Posterior vena cava (tissue), 2 donors: ENCODE measurements around the gene POLG. TPM values are rescaled to one million over a fixed set of nuclear protein-coding genes. Genes with fewer than 3 reads are reported as not detected.

Experiments
- DNase-seq: peaks from one replicate; pipeline ENCODE4 v3.0.0-alpha.2; 2020; ENCODE audit warnings: low spot score
- intact Hi-C, 2 donors: fragments of 100-400 bp; cut with DNase I; formaldehyde crosslinking; loops; one replicate each; pipeline versions ENCODE4 v1.14.1 to v1.14.2; 2022 to 2023
- total RNA-seq, 2 donors: library from RNA; stranded (reverse); fragmentation: NEBNext Ultra II Directional; extraction: Animal tissue kit (Norgen Biotek cat#: 25700); gene quantifications; one replicate each; pipeline ENCODE4 v1.2.1, GENCODE V29; 2021
- donor health status: DM: yes; HTN: yes; CAD: no.
- donor health status: DM: yes; HTN: yes; CAD: no.

The POLG gene
- total RNA-seq, 2 donors from 2014 or later: 45.6 to 47.9 TPM

DNA sequence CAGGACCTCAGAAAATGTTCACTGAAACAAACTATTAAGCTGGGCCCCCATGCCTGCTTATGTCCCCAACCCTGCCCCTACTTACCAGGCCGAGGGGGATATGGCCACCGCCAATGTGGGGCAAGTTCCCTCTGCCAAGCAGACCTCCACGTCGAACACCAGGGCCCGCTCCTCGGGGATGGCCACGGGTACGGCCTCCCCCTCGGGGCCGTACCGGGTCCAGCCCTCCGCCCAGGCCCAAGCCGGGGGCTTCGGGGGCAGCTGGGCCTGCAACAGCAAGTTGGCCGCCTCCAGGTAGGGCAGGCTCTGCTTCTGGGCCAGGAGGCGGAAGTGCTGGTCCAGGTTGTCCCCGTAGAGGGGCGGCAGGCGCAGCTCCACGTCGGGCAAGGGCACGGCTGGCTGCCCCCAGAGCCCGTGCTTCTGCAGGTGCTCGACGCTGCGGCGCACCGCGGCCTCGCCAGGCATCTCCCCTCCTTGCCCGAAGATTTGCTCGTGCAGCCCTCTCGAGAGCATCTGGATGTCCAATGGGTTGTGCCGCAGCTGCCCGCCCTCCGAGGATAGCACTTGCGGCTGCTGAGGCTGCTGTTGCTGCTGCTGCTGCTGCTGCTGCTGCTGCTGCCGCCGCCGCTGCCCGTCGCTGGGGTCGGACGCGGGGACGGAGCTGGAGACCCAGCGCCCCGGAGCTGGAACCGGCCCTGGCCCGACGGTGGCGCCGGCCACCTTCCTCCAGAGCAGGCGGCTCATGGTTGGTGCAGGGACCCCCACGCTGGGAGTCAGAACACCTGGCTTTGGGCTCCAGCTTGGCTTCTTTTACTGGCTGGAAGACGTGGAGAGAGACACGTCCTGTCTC is 1.4 kb downstream of the POLG start:
- intact Hi-C loops: no loop called here
- peak; percentile 74 for DNase-seq

- no peak for DNase-seq
- intact Hi-C loops: no loop called here
Observed at GRCh38 chr15:89332446-89332845, 2.2 kb downstream of the POLG start.

DNA sequence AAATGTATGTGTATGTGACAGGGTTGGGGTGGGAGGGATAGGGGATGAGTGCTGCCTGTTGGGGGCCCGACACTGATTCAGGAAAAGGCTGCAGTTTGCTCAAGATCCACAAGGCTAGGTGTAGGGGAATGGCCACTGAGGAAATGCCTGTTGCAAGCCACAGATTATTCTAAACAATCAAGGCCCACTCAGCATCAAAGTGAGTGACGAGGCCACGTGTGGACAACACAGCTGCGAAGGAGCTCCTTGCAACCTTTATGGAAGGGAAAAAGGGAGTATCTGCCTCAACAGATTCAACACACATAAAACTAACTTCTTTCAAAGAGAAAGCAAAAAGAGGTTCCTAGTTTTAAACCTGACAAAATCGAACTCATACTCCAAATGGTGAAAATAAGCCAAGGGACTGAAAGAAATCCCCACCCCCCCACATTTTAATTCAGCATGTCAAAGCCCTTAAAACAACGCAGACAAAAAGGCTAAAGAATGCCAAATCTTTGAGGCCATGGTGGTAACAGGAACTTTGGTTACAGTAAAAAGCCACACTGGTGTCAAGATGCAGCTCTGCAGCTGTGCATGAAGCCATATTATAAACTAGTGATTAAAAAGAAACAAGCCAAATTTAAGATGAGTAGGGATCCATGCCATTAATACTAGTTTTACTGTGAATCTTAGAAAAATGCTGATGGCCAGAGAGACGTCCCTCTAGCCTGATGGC is 3.6 kb downstream of the POLG start:
- DNase-seq: no peak
- intact Hi-C loops: no loop called here

DNA sequence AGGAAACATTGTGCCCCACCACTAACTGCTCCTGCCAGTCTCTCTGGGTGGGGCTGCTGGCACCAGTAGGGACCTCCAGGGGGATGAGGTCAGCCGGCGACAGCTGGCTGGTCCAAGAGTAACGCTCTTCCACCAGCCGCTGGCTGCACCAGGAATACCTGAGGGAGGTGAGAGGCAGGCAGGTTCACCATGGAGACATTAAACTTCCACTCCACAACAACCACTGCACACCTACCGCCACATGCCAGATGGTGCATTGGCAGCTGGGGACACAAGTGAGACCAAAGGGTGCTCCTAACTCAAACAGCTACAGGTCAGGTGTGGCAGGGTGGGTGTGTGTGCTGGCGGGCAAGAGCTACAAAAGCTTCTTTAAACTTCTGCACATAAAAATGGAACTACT is 4.5 kb downstream of the POLG start:
- DNase-seq: peak; percentile 52
- intact Hi-C loops: no loop called here

DNA sequence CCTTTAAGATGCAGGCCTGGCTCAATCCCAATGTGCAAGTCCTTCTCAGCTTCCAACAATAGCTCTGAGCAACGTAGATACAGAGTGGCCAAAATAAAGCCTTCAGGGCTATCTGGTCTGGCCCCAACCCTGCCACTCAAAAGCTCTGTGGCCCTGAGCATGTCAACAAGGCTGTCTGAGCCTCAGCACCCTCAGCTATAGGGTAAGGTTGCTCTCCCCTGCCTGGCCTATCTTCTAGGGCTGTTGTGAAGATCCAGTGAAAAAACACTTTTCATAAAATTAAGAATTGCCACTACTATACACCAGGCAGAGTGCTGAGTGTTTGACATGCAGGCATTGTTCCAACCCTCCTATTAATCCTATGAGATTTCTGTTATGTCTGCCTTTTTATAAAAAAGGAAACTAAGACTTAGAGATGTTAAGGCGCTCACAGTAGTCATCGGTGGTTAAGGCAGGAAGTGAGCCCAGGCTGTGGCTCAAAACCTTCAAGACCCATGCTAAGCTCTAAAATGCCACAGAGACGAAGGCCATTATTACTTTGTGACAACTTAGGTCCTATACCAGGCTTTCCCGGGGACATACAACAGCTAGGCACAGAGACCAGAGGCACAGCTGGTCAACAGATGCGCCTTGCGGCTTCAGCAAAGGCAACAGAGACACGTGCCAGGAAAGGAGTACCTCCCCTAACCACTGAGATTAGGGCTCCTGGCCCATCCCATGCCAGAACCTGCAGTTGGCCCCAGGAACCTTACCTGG is 5.1 kb downstream of the POLG start:
- DNase-seq: peak; percentile 41
- intact Hi-C loops: no loop called here

DNA sequence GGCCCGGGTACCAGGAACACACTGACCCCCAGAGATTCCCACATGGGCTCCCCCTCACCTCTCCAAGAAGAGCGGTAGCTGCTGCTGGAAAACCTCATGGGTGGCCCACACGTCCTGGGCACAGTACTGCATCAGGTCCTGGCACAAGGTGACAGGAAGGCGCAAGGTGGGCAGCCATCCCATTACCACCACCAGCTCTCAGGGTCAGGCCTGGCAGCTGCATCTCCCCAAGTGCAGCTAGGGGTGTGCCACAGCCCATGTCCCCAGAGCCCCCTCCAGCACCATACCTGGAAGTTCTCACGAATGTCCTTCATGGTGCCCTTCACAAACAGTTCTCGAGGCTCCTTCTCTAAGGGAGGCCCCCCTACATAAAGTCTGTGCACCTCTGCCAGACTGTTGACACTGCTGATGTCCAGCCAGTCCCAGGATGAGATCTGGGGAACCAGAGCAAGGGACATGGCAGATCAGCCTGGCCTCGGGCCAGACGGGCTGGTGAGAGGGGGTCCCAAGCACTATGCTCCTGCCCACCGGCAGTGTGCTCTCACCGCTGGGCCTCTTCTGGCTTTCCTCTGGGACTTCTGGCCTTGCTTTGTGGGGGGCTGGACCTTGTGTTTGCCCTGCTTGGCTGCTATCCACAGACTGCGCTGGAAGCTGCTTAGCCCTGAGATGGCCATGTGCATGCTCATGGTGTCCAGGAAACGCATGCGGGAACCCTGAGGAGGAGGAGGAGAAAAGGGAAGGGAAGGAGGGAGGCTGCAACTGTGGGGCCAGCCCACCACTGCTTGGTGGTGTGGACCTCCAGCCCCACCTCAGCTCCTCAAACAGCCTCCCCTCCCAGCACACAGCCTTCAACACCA is 6.0 kb downstream of the POLG start:
- intact Hi-C loops: no loop called here
- DNase-seq: no peak

DNA sequence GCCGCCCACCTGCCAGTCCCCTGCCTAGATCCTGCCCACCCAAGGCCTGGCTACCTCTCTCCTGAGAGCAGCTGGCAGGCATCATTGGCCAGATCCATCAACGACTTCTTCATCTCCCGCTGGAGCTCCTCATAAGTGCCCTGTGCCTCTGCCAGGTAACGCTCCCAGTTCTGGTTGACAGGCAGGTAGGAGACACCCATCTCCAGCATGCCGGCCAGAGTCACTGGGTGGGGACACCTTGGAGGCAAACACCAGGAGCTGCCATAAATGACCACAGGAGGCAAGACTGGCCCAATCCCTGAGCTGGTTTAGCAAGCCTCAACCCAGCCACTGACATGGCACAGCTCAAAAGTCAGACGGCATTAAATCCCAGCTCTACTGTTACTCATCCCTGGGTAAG is 7.5 kb downstream of the POLG start:
- intact Hi-C loops: no loop called here

DNA sequence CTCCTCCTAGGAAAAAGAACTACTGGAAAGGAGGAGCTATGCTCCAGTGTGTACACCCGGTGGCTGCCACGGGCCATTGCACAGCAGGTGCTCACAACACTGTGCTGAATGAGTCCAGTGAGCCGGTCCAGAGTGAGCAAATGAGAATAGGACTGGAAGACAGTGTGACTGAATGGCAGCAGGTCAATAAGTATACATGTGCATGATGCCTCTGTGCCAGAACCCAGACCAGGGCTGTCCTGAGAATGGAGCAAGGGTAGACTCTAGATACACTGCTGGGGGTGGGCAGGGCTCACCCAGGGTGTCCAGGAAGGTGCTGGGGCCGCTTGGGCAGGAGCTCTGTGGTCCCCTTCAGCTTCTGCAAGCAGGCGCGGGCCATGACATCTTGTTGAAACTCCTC is 8.3 kb downstream of the POLG start:
- intact Hi-C loops: no loop called here
- no peak for DNase-seq

More for the DNA sequence above, 7.5 kb downstream of the POLG start:
- no peak for DNase-seq

- no peak for DNase-seq
- intact Hi-C loops: no loop called here
Observed at GRCh38 chr15:89325039-89325803, 9.4 kb downstream of the POLG start.

GRCh38 chr15:89323825-89324224 is 10.8 kb downstream of the POLG start:
- no peak for DNase-seq
- intact Hi-C loops: no loop called here

DNA sequence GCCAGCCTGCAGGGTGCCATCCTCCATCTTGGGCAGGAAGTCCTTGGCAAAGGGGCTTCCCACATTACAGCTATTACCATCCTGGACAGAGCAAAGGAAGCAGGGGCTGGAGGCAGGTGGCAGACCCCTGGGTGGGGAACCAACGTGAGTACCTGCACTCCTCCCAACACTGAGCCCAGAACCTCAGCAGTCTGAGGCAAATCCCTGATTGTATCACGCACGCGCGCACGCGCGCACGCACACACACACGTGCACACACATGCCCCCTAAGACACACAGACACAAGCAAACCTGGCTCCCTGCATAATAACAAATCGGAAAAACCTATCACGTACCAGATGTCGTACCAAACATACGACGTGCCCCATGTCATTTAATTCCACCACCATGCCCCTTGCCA is 11.8 kb downstream of the POLG start:
- DNase-seq: no peak
- intact Hi-C loops: no loop called here

DNA sequence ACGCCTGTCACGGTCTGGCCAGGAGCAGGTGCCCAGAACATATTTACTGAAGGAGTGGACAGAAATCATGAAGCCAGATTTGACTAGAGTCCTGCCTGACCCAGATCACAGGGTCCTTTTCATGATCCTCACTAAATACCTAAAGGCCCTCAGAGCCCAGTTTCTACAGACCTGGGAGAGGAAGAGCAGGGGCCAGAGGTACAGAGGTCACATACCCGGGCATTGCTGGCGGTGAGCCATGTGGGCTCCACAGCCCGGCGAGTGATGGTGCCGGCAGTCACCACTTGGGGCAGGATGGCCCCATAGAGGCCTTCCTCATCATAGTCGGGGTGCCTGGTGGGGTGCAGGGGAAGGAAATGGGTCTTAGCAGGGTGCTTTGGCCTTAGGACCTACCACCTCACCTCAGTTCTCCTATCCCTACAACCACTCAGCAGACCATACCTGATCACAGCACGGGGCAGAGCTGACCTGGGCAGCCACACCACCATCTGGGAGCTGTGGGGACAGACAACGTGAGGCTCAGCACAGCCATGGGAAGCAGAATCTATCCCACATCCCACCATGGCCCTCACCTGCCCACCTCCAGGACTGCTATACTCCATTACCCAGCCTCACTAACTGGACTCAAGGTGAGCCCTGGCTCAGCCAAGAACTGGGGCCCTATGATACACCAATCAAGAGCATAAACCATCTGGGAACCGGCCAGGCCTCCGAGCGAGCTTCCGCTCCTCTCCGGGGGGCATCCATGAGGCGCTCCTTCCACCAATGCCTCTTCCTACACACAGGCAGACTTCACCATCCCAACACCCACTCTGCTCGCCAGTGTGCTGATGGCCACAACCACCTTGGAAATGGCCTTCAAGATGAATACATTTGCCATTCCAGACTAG is 12.9 kb downstream of the POLG start:
- DNase-seq: no peak
- intact Hi-C loops: no loop called here

DNA sequence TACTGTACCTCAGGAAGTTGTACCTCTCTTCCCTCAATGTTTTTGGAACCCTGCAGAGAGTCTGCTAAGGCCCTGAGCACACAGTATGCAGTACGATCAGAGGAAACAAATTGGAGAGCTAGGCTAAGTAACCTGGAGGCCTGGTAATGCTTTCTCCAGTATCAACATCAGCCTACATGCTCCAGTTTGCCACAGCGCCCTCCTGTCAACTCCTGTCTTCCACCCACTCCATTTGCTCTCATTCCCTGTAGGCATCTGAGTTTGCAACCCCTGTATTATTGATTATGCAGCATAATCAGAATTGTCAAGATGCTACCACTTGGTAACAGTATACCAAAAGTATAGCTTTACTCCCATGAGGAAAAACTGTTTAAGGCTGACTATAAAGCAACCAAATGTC is 14.4 kb downstream of the POLG start:
- intact Hi-C loops: no loop called here
- no peak for DNase-seq

DNA sequence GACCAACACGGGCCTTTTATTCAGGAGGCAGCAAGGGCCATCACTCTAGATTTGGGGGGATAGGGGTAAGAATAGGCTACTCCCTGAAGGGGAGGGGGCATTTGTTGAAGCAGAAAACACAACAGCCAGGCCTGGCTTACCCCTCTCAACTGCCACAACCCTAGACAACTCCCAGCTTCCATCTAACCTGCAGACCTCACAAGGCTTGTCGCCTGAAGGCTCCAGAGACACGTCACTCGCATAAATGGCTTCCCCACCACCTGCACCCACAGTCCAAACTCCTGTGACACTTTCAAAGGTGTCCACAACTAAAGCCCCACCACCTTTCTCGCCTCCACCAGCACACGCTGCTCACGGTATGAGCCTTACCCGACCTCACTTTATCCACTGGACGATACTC is 14.9 kb downstream of the POLG start:
- no peak for DNase-seq
- intact Hi-C loops: no loop called here

GRCh38 chr15:89317186-89317720 is 17.4 kb downstream of the POLG start:
- no peak for DNase-seq
- intact Hi-C loops: no loop called here

DNA sequence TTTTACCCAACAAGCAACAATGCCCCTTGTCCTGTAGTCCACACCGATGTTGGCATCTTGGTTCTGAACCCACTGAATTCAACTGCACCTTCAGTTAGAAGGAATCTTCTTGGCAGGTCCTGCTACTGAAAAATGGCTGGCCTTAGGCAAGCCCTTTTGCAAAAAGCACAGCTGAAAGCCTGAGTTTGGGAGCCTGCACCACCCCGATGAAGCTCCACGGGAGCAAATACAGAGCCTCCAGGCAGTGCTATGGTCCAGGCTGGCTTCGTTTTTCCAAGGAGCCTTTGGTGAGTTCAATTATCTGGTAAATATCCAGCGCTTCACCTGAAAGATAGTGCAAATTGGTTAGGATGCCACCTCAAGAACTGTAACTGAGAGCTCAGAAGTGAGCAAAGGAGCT is 18.1 kb downstream of the POLG start:
- intact Hi-C loops: no loop called here
- no peak for DNase-seq

- DNase-seq: no peak
- intact Hi-C loops: loop anchor here in 1 of 2 donors (2.0 kb wide), 1 partner anchor 37 kb away; no protein-coding TSS in a partner anchor
Observed at GRCh38 chr15:89315375-89315929, 19.2 kb downstream of the POLG start.
